Activated CD8-positive, alpha-beta memory T cell treated with anti-CD3 and anti-CD28 coated beads, Interleukin-2, amount 50 U/mL, for 48 hours (primary cell): ENCODE measurements around the gene GPER1.
"Not testable (repeated sequence)": the region's sequence is repeated elsewhere in the genome, so short reads cannot be mapped to it uniquely, and the experiment has no call there.

ENCODE experiments used
- DNase-seq: peaks from one replicate; pipeline ENCODE4 v3.0.0-alpha.2; 2020

The GPER1 gene

DNA sequence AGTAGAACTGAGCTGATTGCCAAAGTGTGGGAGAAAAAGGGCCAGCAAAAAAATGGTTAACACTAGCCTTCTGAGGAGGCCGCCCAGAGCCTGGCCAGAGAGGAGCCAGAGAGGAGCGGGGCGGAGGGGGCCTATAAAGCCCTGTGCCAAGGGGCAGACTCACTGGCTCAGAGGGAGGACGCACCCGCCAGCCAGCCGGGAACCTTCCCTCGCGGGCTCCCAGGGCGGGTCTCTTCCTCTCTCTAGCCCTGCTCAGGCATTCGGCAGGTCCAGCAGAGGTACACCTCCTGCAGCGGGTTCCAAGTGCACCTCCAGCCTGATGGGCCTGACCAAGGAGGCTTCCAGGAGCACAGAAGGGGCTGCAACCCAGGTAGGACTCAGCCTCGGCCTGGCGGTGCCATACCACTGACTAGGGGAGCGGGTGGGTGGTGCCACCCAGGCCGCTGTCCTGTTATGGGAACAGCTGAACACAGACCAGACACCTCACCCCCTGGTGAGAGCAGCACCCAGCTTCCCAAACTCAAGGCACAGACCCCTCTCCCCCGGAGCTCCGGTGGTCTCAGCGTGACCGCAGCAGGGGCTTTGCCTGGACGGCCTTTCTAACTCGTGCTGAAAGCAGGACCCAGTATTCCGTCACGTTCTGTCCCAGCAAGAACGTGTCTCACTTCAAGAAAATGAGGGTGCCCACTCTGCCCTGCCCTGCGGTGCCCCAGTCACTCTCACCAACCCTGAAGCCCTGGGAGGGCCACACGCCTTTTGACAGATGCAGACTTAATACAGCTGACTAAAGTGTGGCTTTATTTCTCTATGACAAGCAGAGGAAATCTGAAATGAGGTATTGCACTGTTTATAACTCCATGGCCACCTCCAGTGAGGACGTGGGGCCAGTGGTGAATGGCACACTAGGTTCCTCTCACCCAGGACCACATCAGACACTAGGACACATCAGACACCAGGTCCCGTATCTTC is at the start of gene GPER1:
TSS of gene GPER1 (plus strand) at position 162 of the 969 bp plus-strand sequence. CDS start 3,616 bp downstream, outside the sequence.
- DNase-seq: no peak

DNA sequence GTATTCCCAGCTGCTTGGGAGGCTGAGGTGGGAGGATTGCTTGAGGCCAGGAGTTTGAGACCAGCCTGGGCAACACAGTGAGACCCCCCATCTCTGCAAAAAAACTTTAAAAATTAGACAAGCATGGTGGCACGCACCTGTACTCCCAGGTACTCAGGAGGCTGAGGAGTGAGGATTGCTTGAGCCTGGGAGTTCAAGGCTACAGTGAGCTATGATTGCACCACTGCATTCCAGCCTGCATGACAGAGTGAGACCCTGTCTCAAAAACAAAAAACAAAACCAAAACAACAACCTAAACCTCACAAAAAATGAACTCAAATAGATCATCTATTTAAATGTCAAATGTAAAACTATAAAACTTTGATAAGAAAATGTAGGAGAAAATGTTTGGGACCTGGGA is 47.7 kb upstream of the GPER1 start:
- not testable (repeated sequence) for DNase-seq

DNA sequence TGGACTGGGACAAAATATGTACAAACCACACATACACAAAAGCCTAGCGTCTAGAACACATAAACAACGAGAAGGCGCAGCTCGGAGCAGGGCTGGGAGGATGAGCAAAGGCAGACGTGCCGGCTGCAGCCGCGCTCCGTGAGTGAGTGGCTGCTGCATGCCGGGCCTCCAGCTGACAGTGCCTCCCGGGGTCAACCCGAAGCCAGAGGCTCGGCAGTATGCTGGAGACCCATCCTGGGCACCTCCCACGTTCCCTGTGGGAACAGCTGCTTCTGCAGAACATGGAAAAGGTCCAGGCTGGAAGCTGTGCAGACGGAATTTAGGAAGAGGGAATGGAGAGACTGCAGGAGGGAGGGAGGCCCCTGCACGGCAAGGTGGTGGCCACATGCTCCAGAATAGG is 47.1 kb upstream of the GPER1 start:
- DNase-seq: no peak

DNA sequence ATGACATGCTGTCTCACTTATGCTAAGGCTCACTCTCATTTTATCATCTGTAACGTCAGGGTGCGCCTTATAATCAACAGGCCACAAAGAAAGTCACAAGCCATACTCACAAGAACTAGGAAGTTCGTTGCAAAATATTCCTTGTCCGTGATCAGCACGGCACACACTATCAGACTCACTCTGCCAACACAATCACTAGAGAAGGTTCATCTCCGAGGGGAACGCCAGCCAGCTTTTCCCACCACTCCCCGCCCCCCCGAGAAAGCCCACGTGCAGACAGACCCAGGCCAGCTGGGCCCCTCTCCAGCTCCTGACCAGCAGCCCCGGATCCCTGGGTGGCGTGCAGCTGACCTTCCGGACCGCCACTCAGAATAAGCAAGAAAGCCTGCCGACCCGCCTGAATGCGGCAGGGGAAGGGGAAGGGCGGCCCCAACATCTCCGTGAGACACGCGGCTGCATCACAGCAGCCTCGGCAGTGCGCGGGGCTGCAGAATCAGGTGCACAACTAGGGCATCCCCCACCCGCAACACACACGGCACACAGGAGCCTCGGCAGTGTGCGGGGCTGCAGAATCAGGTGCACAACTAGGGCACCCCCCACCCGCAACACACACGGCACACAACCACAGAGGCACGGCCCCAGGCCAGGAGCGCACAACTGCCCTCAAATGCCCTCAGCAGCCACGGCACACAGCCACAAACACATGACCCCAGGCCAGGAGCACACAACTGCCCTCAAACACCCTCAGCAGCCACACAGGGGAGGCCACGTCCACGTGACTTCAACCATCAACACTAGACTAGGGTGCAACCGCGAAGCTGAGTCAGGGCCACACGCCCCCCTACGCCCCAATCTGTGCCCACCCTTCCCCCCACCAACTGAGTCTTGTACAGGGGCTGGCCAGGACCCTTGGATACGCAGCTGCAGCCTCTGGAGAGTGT is 46.1 kb upstream of the GPER1 start:
- no peak for DNase-seq

DNA sequence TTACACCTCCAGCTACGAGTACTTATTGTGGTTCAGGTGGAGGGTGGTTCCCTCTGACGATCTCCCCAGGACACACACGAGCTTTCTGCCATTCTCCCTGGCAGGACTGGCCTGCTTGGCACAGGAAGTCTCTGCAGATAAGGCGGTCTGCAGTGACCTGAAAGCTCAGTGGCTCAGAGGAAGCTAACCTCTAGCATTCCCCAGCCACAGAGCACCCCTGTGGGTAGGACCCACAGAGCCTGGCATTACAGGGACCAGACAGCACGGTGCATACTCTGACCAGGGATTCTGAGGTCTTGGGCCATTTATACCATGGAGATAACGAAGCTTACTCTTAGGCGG is 45.5 kb upstream of the GPER1 start:
- DNase-seq: no peak

DNA sequence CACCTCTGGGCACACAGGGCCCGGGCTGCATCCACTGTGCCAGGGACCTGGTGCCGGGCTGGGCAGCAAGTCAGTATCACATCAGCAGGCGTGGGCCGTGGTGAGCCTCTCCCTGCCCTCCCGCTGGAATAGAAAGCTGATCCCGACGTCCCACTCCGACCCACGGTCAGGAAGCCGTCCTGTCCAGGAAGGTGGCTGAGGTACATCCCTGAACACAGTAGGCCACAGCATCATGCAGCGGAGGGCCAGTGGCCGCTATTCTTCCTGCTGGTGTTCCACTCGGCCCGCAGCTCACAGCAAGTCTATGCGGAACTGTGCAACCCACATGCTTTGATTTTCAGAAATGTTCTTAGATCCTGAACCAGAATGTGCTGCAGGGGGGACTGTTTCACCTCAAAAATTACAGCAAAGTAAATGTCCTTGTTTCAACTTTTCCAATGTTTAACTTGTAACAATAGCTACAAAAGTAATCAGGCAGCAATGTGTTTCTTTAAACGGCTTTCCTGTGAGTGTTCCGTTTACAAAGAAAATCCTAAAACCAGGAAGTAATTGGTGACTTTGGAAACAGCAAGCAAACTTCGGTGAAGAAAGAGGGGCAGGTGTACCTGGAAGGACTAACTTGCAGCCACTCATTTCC is 44.2 kb upstream of the GPER1 start:
- DNase-seq: no peak

DNA sequence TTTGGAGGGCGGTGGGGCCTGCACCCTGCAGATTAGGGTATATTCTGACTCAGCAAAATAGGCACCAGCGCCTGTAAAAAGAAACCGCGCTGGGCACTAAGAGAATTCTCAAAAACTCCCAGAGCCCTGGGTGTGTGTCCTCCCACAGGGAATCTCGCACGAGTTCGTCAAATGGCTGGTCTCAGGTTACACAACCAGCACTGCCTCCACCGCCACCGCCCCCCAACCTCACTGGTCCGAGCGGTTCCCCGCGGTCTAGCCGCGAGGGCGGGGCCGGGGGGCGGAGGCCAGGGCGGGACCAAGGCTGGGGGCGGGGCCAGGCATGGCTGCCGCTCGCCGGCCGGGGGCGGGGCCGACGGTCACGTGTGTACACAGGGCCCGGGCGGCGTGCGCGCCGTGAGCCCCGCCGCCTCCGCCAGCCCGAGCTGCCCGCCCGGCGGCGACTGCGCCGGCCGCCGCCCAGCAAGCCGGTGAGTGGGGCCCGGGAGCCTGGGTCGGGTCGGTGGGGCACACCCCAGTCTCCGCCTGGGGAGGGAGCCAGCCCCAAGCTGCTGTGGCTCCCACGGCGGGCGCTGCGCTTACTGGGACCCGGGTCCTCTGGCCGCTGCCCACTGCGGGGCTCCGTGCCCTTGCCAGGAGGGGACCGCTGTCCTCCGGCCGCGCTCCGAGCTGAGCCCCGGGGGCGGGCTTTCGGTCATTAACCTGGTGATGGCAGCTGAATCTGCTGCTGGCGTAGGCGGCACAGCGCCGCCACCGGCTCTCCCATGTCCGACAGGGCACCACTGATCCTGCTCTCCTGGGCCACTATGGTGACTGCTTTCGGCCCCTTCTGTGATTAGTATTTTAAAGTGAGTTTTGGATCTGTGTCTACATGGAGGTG is 43.5 kb upstream of the GPER1 start, which contains the start of gene GPR146:
TSS of gene GPR146 (plus strand) at position 358 of the 880 bp plus-strand sequence. CDS start 12,970 bp downstream, outside the sequence.
- peak; percentile 98 for DNase-seq

DNA sequence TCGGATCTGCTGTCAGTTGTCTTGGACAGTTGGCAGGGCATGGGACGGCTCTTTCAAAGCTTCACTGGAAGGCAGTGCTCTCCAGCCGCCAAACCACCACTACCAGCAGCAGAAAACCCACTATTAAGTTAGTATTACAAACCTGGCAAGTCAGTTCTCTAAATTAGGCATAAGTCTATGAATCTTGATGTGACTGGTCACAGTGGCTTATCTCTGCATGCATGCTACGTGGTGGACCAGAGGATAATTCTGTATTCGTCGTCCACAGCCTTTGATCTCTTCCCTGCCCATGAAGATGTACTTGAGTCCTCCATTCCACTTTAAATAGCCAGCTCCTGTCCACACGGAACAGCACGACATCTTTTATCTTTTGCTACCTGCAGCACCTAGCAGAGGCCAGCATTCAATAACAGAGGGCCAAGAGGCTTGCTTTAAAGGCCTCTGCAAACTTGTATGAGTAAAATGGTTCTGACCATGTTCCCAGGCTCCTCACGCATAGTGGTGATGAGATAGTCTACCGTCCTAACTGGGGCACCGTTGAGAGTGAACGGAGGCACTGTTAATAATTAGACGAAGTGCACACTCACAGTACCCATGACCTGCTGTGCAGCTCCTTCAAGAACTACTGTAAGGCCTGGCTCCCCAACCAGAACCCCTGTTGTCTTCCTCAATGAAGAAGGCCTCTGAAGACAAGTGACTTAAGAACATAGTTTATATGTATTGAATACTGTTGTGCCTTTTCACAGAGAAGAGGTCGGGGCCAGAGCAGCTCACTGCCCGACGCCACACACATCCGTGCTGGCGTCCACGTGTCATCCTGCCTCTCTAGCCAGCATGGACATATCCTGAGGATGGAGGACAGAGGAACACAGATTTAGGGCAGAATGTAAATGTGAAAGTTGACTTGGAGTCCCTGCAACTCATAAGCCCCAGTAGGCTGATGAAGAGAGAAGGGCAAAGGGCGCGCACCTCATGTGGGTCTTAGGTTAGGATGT is 42.5 kb upstream of the GPER1 start:
- DNase-seq: no peak

DNA sequence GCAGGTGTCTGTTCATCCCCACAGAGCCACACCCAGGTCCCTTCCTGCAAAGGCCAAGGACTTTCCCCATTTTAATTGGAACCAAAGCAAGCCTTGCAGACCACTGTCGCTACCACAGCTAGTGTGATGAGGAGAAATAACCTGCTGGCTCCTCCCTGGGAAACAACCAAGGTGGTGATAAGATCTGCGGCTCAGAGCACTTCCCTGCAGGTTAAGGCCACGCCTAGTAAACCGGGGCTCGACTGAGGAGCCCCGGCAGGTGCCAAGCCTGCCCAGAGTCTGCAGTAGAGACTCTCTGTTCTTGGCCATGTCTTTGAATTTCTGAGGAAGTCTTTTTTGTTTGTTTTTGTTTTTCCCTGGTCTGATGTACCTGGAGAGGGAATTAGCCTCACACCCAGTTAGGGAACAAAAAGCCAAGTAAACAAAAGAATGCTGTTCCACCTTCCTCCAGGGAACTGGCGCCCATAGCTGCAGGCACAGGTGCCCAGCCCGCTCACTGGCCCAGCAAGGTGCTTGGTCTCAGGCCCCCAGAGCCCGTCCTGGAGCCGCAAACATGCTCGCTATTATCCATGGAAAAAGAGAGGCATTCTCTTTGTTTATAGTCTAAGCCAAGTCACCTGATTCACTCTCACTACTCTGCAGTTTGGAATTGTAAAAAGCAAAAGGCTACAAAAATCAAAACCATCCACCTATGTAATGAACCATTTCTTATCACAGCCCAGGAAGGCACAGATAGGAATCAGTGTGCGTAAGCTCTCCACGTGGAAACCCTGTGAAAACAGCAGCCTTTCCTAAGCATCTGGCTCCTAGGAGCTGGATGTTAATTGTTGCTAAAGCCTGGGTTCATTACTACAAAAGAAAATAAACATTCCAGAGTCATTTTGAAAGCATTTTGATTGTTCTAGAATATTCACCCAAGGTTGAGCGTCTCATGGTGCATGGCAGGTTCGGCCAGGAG is 40.9 kb upstream of the GPER1 start:
- no peak for DNase-seq

DNA sequence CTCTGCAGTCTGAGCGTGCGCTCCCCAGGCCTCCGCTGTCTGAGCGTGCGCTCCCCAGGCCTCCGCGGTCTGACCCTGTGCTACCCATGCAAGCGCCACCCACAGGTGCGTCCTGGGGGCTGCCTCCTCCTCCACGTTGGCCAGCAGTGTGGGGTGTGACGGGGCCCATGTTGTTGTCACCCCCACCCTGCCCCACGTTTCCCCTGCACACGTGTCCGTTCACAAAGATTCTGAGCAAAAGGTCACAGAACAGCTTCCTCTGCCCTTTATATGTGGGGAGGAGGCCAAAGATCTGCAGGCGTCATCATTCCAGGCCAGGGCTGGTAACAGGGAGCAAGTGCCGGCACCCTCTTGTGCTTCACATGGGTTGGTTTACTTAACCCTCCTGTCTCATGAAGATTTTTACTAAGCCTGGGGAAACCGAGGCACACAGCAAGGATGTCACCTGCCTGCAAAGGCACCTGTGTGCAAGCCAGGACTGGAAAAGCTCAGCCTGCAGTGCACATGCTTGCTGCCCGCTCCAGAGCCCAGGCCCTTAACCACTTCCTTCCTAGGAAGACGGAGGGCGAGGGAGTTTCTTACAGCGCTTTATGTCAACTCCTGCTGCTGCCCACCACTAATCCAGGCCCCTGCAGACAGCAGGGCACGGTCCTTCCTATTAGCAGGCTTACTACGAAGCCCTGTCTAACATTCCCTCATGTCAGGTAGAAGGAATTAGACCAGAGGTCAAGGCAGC is 38.7 kb upstream of the GPER1 start:
- DNase-seq: no peak

DNA sequence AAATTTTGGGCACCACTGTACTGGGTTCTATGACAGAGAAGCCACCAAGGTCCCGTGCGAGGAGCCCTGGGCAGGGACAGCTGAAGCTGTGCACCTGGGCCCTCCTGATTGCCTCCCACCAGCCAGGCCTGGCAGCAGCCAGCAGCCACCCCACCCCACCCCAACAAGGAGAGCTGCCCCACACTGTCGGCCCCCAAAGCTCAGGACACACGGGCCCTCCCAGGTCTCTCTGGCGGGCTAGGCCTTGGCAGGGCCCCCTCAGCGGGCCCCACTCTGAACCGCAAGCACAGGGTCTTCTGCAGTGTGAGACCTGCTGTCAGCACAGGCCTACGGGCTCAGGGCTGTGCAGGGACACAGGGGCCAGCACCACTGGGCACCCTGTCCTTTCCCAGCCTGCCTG is 38.1 kb upstream of the GPER1 start:
- no peak for DNase-seq

DNA sequence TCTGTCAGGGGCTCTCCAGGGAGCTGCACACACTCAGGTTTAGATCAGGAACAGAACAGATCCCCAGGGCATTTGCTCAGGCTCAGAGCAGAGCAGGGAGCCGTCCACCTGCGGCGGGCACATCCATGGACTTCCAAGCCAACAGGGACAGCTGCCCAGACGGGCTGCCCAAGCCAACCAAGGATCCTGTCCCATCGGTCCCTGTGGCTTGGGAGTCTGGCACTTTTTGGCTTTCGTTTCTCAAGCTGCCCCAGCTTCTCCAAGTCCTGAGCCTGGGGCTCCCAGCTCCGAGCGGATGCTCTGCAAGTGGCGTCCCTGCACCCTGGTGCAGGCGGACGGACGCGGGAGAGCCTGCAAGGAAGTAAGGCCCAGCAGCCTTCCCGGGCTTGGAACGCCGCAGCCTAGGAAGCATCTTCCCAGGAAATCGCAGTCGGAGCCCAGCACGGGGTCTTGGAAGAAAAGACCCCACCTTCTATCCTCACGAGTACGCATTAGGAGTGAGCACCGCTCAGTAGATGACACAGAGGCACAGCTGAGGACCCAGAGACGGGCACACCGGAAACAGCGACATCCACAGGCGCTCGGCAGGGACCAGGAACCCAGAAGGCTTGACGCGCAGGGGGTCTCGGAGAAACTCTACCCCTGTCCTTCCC is 37.5 kb upstream of the GPER1 start:
- DNase-seq: no peak

DNA sequence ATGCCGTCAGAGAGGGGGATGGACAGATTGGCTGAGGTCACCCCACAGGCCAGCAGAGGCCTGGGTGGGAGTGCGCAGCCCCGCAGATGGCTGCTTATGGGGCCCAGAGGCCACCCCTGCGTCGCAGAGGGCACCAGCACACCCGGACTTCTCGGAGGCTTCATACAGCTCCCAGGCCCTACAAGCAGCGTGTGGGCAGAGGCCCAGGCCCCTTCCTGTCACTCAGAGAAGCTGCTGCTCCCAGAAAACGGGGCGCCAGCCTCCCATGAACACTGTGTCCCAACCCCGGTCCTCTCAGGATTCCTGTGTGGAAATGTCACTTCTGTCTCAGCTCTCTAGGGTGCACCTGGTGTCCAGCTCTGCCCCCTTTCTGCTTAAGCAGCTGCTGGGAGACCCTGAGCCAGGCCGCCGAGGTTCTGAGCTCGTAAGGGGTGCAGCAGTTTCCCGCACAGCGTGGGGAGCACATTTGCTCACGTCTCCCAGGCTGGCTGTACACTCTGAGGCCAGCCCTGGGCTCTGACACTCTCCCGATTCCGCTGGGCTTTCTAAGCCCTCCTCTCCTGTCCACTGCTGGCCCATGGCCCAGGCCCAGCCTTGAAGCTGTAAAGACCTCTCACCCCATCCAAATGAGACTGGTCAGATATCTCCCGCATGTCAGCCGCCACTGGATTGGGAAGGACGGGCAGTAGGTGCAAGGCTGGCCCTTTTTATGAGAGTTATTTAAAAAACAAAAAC is 36.8 kb upstream of the GPER1 start:
- no peak for DNase-seq

DNA sequence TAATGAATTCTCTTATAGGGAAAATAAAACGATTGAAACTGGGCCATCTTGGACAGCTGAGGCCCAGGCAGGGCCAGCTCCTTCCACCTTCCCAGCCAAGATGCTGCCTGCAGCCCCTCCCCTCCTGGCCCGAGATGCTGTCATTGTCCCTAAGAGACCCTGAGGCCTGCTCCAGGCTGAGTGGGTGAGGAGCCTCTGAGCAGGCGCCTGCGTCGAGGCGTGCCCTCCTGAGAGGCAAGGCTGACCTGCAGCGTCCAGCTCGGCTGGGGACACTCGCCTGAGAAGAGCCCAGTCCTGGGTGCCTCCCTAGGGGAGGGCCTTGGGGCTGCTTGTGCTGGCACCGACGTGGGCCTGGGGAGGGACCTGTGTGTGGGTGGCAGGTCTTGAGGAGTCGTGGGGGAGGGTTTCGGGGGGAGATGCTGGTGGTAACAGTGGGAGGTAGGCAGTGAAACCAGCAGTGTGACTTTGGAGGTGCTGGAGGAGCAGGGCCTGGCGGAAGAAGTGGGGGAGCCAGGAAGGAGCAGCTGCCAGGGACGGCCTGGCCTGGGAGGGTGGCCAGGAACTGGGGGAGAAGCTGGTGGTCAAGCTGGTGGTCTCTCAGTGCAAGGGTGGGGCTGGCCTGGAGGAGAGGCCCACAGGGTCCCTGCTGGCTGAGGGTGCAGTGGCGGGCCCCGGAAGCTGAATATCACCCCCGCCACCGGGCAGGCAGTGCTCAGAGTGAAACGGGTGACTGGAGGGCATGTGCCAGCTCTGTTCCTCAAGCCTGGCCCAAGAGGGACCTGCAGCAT is 35.7 kb upstream of the GPER1 start:
- no peak for DNase-seq

DNA sequence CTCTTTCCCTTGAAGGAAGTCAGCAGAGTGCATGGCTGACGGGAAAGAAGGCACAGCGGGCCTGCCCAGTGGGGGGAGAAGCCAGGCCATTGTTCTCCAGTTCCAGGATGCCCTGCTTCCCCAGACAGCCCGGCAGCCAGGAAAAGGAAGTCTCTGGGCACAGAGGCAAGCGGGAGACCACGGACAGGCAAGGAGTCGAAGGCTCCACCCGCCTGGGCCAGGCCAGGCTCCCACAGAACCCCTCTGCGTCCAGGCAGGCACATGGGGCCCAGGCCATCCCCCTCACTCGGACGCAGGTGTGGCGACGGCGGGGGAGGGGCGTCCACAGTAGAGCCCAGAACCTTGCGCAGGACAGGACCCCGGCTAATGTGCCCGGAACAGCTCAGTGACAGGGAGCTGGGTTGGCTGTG is 34.9 kb upstream of the GPER1 start:
- no peak for DNase-seq

DNA sequence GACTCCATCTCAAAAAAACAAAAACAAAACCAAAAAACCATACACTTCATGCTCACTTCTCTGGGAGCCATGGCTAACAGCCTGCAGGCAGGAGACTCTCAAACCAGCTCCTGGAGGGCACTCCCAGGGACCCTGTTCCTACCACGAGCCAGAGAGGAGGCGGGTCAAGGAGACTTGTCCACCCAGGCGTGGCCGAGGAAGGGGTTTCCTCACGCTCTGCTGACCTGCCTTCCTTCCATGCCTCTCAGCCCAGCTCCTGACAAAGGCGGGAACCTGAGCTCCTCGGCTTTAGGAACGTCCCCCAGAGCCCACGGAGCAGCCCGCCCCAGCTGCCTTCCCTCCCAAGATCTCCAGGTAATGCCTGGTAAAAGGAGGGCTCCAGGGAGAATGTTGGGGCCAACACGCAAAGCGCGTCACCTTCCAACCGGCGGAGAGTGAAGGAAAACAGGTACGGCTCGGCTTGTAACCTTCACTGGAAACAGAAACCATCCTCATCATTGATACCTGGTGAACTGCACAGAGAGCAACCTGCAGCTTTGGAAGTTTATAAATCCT is 34.0 kb upstream of the GPER1 start:
- no peak for DNase-seq
